IPS-18a (cell line): ENCODE measurements around the gene APOL3.
"Not testable (repeated sequence)": the region's sequence is repeated elsewhere in the genome, so short reads cannot be mapped to it uniquely, and the experiment has no call there.

Source experiments
- H3K27ac ChIP-seq: one replicate; pipeline ENCODE4 v1.5.1; 2013; ENCODE audit warnings: low read length
- H3K27me3 ChIP-seq: one replicate; pipeline ENCODE4 v1.6.1; 2013; ENCODE audit warnings: mild to moderate bottlenecking, low read length; ENCODE audit not compliant: control insufficient read depth, insufficient read depth
- H3K36me3 ChIP-seq: one replicate; pipeline ENCODE4 v1.6.1; 2013; ENCODE audit warnings: low read depth, low read length; ENCODE audit not compliant: control insufficient read depth
- H3K4me1 ChIP-seq: one replicate; pipeline ENCODE4 v1.6.1; 2013; ENCODE audit warnings: low read depth, low read length; ENCODE audit not compliant: control insufficient read depth
- H3K4me3 ChIP-seq: one replicate; pipeline ENCODE4 v1.5.1; 2013; ENCODE audit warnings: low read length
- H3K9ac ChIP-seq: one replicate; pipeline ENCODE4 v1.6.1; 2013; ENCODE audit warnings: mild to moderate bottlenecking, low read length, moderate library complexity
- H3K9me3 ChIP-seq: one replicate; pipeline ENCODE4 v1.6.1; 2013; ENCODE audit warnings: low read depth, low read length; ENCODE audit not compliant: control insufficient read depth

Gene APOL3

GRCh38 chr22:36160499-36160942 lies at the start of gene APOL3:
Gene APOL3, minus strand, starts transcription at chr22:36160755. Its CDS starts 11,700 bp downstream, at chr22:36149055.
- Histone ChIP-seq H3K9me3 (no peaks in the 10 kb centered on the region), H3K4me3 (no peak within 1 kb of the TSS), H3K9ac (no peak within 1 kb of the TSS), H3K36me3 (no peaks in the 10 kb centered on the region), H3K27me3 (no peaks in the 10 kb centered on the region), H3K27ac (no peak within 1 kb of the TSS), H3K4me1 (peaks cover 11% of the 10 kb centered on the region)

- Histone ChIP-seq H3K27me3 (no peaks in the 10 kb centered on the region), H3K4me1 (no peaks in the 10 kb centered on the region), H3K9me3 (no peaks in the 10 kb centered on the region), H3K27ac (no peak overlapping the region), H3K9ac (no peak overlapping the region), H3K36me3 (no peaks in the 10 kb centered on the region), H3K4me3 (no peak overlapping the region)
Measured at GRCh38 chr22:36210224-36210623, 49.7 kb upstream of the APOL3 start.

GRCh38 chr22:36209488-36209908 lies 48.9 kb upstream of the APOL3 start:
- H3K27me3 ChIP-seq, H3K4me3 ChIP-seq, H3K4me1 ChIP-seq, H3K27ac ChIP-seq, H3K36me3 ChIP-seq, H3K9ac ChIP-seq, H3K9me3 ChIP-seq: not testable (repeated sequence)

- H3K4me1 ChIP-seq = no peaks in the 10 kb centered on the region
- H3K9ac ChIP-seq = no peak overlapping the region
- H3K9me3 ChIP-seq = no peaks in the 10 kb centered on the region
- H3K27ac ChIP-seq = no peak overlapping the region
- no peak overlapping the region for H3K4me3 ChIP-seq
- H3K36me3 ChIP-seq = no peaks in the 10 kb centered on the region
- H3K27me3 ChIP-seq = no peaks in the 10 kb centered on the region
Measured at GRCh38 chr22:36208914-36209313, 48.4 kb upstream of the APOL3 start.

- Histone ChIP-seq H3K36me3 (no peaks in the 10 kb centered on the region), H3K4me3 (no peak overlapping the region), H3K27ac (no peak overlapping the region), H3K4me1 (no peaks in the 10 kb centered on the region), H3K9me3 (no peaks in the 10 kb centered on the region), H3K9ac (no peak overlapping the region), H3K27me3 (no peaks in the 10 kb centered on the region)
Measured at GRCh38 chr22:36208162-36208765, 47.7 kb upstream of the APOL3 start.

- Histone ChIP-seq H3K4me3 (no peak overlapping the region), H3K9me3 (no peaks in the 10 kb centered on the region), H3K4me1 (no peaks in the 10 kb centered on the region), H3K27me3 (no peaks in the 10 kb centered on the region), H3K27ac (no peak overlapping the region), H3K36me3 (no peaks in the 10 kb centered on the region), H3K9ac (no peak overlapping the region)
Measured at GRCh38 chr22:36206255-36206654, 45.7 kb upstream of the APOL3 start.

- H3K4me3 ChIP-seq, H3K27ac ChIP-seq, H3K9ac ChIP-seq, H3K4me1 ChIP-seq, H3K27me3 ChIP-seq, H3K36me3 ChIP-seq, H3K9me3 ChIP-seq: not testable (repeated sequence)
Measured at GRCh38 chr22:36205573-36205972, 45.0 kb upstream of the APOL3 start.

GRCh38 chr22:36204632-36205015 lies 44.1 kb upstream of the APOL3 start:
- no peaks in the 10 kb centered on the region for H3K4me1 ChIP-seq
- no peak overlapping the region for H3K9ac ChIP-seq
- H3K27me3 ChIP-seq = no peaks in the 10 kb centered on the region
- H3K4me3 ChIP-seq = no peak overlapping the region
- no peak overlapping the region for H3K27ac ChIP-seq
- H3K36me3 ChIP-seq = no peaks in the 10 kb centered on the region
- no peaks in the 10 kb centered on the region for H3K9me3 ChIP-seq

- H3K36me3 ChIP-seq = no peaks in the 10 kb centered on the region
- no peaks in the 10 kb centered on the region for H3K9me3 ChIP-seq
- no peak overlapping the region for H3K4me3 ChIP-seq
- no peak overlapping the region for H3K9ac ChIP-seq
- H3K4me1 ChIP-seq = no peaks in the 10 kb centered on the region
- H3K27me3 ChIP-seq = no peaks in the 10 kb centered on the region
- H3K27ac ChIP-seq = no peak overlapping the region
Measured at GRCh38 chr22:36204001-36204631, 43.6 kb upstream of the APOL3 start.

- H3K4me3 ChIP-seq, H3K27me3 ChIP-seq, H3K36me3 ChIP-seq, H3K9ac ChIP-seq, H3K4me1 ChIP-seq, H3K27ac ChIP-seq, H3K9me3 ChIP-seq: not testable (repeated sequence)
Measured at GRCh38 chr22:36203441-36203840, 42.9 kb upstream of the APOL3 start.

GRCh38 chr22:36202906-36203305 lies 42.4 kb upstream of the APOL3 start:
- not testable (repeated sequence) for H3K9me3 ChIP-seq, H3K27ac ChIP-seq, H3K4me1 ChIP-seq, H3K36me3 ChIP-seq, H3K4me3 ChIP-seq, H3K9ac ChIP-seq, H3K27me3 ChIP-seq

GRCh38 chr22:36201630-36202319 lies 41.2 kb upstream of the APOL3 start, which contains the start of gene APOL4:
Gene APOL4, minus strand, starts transcription at chr22:36201809. Its CDS starts 75 bp downstream, at chr22:36201734.
- H3K4me1 ChIP-seq = peaks cover 12% of the 10 kb centered on the region
- no peaks in the 10 kb centered on the region for H3K27me3 ChIP-seq
- H3K36me3 ChIP-seq = no peaks in the 10 kb centered on the region
- H3K9me3 ChIP-seq = no peaks in the 10 kb centered on the region
- no peak within 1 kb of the TSS for H3K4me3 ChIP-seq
- H3K27ac ChIP-seq = no peak within 1 kb of the TSS
- H3K9ac ChIP-seq = no peak within 1 kb of the TSS
